GM19463 (cell line): ENCODE results near the gene LRIT3.
A peak's percentile ranks its signal among the peaks of the same experiment; 100 is the strongest.

Experiments used
- ATAC-seq: cut with Tn5 transposase; IDR thresholded peaks from one replicate; pipeline ENCODE4 v1.9.1; 2021; ENCODE audit warnings: mild to moderate bottlenecking, moderate library complexity; ENCODE audit not compliant: unreplicated experiment

Gene LRIT3, protein sequence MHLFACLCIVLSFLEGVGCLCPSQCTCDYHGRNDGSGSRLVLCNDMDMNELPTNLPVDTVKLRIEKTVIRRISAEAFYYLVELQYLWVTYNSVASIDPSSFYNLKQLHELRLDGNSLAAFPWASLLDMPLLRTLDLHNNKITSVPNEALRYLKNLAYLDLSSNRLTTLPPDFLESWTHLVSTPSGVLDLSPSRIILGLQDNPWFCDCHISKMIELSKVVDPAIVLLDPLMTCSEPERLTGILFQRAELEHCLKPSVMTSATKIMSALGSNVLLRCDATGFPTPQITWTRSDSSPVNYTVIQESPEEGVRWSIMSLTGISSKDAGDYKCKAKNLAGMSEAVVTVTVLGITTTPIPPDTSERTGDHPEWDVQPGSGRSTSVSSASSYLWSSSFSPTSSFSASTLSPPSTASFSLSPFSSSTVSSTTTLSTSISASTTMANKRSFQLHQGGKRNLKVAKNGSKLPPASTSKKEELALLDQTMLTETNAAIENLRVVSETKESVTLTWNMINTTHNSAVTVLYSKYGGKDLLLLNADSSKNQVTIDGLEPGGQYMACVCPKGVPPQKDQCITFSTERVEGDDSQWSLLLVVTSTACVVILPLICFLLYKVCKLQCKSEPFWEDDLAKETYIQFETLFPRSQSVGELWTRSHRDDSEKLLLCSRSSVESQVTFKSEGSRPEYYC

GRCh38 chr4:109847896-109848442 lies at the start of gene LRIT3:
Gene LRIT3, plus strand, starts transcription at chr4:109848107. Its CDS starts 95 bp downstream, at chr4:109848202.
- ATAC-seq: no peak

DNA sequence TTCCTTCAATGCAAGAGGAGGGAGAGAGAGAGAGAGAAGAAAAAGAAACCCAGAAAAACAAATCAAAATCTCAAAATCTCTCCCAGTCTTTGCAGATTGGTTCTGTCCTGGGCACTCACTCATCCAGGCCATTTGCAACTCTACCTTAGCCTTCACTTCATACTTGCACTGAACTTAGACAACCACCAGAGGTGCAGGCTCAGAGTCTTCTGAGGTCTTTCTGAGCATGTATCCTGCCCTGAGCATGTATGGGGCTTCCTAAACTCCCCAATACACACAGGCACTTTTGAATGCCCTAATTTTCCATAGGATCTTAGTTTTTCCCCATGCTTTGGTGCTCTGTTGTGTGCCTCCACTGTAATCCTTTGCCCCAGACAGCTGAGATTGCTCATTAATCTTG lies 49.0 kb upstream of the LRIT3 start:
- no peak for ATAC-seq

GRCh38 chr4:109801099-109801789 lies 46.7 kb upstream of the LRIT3 start:
- ATAC-seq: no peak

- ATAC-seq: no peak
These were observed 46.0 kb upstream of the LRIT3 start, which contains the start of gene CFI for GRCh38 chr4:109801895-109802319. Gene CFI, minus strand, starts transcription at chr4:109801999. Its CDS starts 28 bp downstream, at chr4:109801971.

DNA sequence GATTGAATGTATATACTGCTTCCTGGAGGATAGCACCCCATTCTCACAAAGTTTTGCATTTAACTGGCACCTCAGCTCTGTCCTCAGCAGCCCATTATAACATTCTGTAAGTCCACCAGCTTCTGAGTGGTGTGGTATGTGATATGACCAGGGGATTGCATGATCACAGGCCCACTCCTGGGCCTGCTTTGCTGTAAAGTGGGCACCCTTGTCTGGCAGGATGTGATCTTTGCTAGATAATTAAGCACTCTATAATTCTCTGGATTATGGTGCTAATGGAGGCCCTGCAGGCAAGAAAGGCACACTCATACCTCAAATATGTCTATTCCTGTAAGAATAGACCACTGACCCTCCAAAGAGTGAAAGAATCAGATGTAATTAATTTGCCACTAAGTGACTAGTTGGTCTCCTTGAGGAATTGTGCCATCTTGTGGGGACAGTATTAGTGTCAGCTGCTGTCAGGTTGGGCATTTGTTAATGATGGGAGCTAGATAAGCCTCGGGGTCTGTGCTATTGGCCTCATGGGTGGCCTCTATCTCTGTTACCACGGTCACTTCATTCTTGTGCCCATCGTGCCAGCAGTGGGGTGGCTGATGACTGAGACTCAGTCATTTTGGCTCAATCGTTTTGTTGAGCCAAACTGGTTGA lies 43.9 kb upstream of the LRIT3 start:
- peak; percentile 74 for ATAC-seq

DNA sequence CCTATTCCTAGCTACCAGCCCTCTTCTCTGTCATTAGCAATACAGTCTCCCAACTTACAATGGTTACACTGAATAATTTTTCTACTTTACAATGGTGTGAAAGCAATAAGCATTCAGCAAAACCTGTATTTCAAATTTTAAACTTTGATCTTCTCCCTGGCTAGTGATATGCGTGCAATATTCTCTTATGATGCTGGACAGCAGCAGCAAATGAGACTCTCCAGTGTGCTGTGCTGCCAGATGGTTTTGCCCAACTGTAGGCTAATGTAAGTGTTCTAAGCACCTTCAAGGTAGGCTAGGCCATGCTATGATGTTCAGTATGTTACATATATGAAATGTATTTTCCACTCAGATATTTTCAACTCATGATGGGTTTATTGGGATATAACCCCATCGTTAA lies 38.3 kb upstream of the LRIT3 start:
- ATAC-seq: no peak

DNA sequence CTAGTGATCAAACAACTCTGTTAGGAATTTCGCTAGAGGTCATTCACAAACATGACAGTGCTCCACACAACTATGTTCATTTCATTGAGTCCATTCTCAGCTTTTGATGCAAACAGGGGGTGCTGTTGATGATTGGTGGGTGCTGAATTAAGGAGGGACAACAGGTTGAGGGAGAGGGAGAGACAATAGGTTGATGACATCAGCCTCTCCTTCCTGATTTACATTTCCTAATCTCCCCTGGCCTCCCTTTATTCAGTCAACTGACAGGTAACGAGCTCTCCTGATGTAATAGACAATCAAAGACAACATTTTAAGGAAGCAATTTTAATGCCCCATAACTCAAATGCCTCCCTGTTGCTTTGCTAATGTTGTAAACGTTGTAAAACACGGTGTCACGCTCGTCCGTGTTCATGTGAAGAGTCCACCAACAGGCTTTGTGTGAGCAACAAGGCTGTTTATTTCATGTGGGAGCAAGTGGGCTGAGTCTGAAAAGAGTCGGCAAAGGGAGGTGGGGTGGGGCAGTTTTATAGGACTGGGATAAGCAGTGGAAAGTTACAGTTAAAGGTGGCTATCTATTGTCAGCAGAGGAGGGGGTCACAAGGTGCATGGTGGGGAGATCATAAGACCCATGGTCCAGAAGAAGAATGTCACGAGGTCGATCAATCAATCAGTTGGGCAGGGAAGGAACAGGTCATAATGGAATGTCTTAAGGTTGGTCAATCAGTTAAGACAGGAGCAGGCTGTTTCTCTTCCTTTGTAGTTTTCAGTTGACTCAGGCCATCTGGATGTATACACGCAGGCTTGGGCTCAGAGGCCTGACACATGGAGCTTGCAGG lies 37.1 kb upstream of the LRIT3 start:
- no peak for ATAC-seq

- no peak for ATAC-seq
These were observed 36.2 kb upstream of the LRIT3 start for GRCh38 chr4:109811707-109812106.

DNA sequence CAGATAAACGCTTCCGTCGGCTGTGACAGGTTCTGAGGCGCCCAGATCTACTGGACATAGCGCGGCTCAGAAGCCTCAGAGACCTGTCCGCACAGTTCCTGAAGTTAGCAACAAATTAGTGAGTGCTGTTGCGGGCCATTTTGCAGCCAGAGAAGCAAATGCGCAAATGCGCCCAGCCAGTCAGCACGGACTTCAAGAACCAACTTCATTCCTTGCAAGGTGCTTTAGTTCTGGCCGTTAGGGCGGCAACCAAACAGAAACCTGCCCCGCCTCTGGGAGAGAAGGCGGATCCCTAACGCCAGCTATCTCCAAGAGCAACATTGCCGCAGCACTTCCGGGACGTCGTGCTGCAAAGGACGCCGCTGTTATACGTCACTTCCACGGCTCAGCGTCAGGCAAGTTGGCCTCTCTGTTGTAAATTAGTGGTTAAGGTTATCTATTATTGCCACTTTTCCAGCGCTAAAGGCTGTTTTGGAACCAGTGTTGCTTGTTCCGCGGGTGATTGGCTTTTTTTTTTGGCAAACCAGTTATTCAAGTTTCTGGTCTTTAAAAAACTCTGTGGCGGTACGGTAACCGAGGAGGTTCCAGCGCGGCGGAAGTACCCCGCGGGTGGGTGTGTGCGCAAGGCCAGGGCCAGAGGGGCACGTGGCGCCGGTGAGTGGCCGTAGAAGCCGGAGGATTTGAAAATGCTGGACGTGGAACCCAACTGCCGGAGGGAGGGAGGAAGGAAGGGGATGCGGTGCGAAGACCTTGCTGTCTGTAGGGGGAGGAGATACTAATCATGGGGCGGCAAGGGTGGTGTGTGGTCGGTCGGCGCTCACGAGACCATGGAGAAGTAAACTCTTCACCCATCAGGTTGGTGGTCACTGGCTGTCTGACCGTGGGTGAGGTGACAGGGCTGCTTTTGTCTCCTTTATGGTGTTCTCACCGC lies 32.5 kb upstream of the LRIT3 start, which contains the start of gene GAR1:
Gene GAR1, plus strand, starts transcription at position 612 of the 931 bp plus-strand sequence. CDS start 403 bp downstream, outside the sequence.
- ATAC-seq: peak; percentile 99

GRCh38 chr4:109816082-109816442 lies 31.8 kb upstream of the LRIT3 start:
- no peak for ATAC-seq

DNA sequence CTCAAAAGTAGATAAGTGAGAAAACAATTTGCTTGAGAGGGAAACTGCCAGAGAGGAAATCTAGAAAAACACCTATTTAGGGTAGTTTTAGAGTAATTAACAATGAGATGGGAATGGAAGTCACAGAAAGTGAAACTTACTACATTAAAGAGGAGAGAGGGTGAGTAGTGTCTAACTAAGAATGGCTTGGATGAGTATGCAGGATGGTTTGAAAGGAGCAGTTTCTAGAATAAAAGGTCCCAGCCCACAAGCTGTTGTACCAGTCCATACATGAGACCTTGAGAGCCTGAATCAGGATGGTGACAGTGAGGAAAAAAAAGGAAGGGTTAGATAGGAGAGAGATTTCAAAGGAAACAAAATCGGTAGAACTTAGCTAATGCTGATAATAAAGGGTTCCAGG lies 31.0 kb upstream of the LRIT3 start:
- ATAC-seq: no peak

DNA sequence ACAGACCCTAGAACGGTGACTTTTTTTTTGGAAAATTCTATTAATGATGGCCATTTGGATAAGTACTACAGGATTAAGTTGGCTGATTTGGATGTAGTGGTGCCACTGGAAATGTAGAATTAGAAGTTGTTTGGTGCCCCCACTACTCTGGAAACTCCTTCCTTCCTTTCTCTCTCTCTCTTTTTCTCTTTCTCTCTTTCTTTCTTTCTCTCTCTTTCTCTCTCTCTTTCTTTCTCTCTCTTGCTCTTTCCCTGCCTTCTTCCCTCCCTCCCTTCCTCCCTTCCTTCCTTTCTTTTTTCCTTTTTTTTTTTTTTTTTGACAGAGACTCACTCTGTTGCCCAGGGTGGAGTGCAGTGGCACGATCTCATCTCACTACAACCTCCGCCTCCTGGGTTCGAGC lies 29.6 kb upstream of the LRIT3 start:
- no peak for ATAC-seq

- no peak for ATAC-seq
These were observed 27.3 kb upstream of the LRIT3 start for GRCh38 chr4:109820563-109820962.

DNA sequence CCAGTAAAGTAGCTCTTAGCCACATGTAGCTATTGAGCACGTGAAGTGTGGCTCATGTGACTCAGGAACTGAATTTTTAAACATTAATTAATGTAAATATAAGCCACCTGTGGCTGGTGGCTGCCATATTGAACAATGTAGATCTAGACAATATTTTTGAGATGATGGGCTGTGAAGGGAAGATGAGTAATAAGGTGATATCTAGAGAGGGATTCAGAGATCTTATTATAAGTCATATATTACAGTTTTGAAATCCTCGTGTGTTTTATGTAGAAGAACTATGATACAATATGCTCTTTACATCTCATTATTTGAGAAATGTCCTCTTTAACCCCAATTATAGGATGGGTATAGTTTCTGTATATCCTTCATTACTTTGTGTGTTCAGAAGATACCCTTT lies 26.7 kb upstream of the LRIT3 start:
- ATAC-seq: no peak

DNA sequence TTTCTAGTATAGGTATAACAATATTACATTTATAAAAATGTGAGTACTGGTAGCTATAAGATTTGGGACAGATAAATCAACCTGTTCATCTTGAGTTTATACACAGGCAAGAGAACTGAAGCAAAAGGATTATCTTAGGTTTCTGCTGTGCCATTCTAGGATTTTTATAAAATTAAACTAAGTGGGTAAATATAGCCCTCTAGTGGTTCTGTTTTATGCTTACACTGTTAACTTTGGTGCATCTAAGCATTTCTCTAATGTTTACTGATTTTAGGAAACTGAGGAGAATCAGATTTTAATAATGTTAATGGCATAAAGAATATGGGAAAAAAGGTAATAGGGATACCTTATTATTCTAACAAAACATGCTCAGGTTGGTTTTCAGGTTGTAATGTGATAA lies 21.2 kb upstream of the LRIT3 start:
- no peak for ATAC-seq

- no peak for ATAC-seq
These were observed 20.2 kb upstream of the LRIT3 start, which contains the start of gene RRH for GRCh38 chr4:109827672-109828071. Gene RRH, plus strand, starts transcription at chr4:109827972. Its CDS starts 56 bp downstream, at chr4:109828028.

DNA sequence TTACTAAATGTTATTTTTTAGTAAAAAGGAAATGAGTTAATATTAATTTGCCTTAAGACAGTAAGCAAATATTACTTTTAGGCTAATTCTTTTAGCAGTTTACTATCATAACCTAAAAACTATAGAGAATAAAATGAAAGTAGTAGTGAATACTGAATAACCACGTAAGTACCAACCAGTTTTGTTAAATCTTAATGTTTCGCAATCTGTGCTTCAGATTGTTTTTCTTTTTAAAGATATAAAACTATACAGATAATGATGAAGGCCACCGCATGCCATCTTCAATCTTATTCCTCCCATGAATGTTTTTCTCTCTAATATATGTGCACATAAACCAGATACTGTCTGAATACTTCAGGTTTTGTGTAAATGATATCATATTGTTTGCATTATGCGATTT lies 14.2 kb upstream of the LRIT3 start:
- ATAC-seq: no peak

- no peak for ATAC-seq
These were observed 10.9 kb upstream of the LRIT3 start for GRCh38 chr4:109836985-109837384.
